Mesenteric fat pad (tissue), 1 donor: ENCODE results near the gene AARS2. TPM values are rescaled to one million over a fixed set of nuclear protein-coding genes. Genes with fewer than 3 reads are reported as not detected.

Experiments
- DNase-seq: peaks from one replicate; pipeline ENCODE4 v3.0.0-alpha.2; 2020; ENCODE audit warnings: low spot score
- total RNA-seq: library from RNA; stranded (reverse); fragmentation: NEBNext Ultra II Directional; extraction: Animal tissue kit (Norgen Biotek cat#: 25700); gene quantifications from one replicate; pipeline ENCODE4 v1.2.1, GENCODE V29; 2021
- donor health status: DM: yes; HTN: yes; CAD: no.

Gene AARS2
- total RNA-seq, 1 donor from 2014 or later: 8.1 TPM

DNA sequence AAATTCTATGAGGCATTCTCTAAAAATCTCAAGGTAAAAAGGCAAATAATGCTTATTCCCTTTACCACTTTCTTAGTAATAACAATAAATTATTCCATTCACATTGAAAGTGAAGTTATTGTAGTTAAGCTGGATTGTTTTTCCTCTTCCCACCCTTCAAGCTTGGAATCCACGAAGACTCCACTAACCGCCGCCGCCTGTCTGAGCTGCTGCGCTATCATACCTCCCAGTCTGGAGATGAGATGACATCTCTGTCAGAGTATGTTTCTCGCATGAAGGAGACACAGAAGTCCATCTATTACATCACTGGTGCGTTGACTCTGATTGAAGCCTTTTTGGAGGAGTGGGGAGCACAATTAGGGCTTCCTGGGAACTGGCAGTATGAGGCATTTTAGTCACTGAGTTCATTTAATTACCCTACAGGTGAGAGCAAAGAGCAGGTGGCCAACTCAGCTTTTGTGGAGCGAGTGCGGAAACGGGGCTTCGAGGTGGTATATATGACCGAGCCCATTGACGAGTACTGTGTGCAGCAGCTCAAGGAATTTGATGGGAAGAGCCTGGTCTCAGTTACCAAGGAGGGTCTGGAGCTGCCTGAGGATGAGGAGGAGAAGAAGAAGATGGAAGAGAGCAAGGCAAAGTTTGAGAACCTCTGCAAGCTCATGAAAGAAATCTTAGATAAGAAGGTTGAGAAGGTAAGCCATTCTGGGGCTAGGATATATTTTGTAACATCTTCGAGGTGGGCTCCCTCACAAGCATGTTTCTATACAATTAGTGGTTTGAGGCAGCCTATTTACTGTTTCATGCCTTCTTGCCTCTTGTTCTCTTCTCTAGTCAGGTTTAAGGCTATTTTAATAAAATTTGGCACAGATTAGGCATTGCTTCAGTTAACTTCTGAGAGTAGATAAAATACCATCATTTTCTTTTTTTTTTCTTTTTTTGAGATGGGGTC, 61.3 kb downstream of the AARS2 start:
- DNase-seq: no peak

DNA sequence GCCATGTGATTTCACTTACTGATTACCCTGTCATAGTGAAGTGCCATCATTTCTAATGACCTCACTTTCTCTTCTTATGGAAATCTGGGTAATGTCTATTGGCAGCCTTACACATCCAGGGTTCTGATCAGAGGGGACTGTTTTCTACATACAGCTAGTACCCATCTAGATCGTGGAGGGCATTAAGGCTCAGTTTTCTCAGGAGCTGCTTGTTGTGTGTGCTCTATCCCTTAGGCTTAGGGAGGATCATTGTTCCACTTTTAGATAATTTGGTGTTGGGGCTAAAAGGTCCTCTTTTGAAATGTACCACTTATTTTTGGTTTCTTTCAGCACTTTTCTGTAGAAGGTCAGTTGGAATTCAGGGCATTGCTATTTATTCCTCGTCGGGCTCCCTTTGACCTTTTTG, 62.4 kb downstream of the AARS2 start:
- DNase-seq: no peak

DNA sequence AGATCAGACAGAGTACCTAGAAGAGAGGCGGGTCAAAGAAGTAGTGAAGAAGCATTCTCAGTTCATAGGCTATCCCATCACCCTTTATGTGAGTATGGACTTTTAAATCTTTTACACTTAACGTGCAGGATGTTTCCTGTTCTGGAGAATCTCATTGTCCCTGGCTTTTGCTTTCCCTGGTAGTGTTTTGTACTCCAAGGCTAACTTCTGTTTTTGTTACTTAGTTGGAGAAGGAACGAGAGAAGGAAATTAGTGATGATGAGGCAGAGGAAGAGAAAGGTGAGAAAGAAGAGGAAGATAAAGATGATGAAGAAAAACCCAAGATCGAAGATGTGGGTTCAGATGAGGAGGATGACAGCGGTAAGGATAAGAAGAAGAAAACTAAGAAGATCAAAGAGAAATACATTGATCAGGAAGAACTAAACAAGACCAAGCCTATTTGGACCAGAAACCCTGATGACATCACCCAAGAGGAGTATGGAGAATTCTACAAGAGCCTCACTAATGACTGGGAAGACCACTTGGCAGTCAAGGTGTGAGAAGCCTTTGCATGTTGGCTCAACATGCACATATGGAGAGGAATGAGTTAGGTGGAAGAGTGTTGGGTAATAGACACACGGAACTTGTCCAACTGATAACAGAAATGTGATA, 63.0 kb downstream of the AARS2 start:
- no peak for DNase-seq

Other genes with a start within 250 kb of the AARS2 start
- 36.7 TPM for gene MRPL14, start 185.9 kb downstream of the AARS2 start, total RNA-seq
- gene TMEM63B, start 185.8 kb downstream of the AARS2 start, total RNA-seq: 24.3 TPM
- 2.4 TPM for gene CAPN11, start 154.5 kb downstream of the AARS2 start, total RNA-seq
- gene MYMX, start 96.4 kb downstream of the AARS2 start, total RNA-seq: 11.6 TPM
- 205 TPM for gene SLC29A1, start 89.8 kb downstream of the AARS2 start, total RNA-seq
- 630 TPM for gene HSP90AB1, start 66.2 kb downstream of the AARS2 start, total RNA-seq
- gene SLC35B2, start 55.8 kb downstream of the AARS2 start, total RNA-seq: 27.4 TPM
- 6.6 TPM for gene NFKBIE, start 47.8 kb downstream of the AARS2 start, total RNA-seq
- not detected for gene TMEM151B, start 42.9 kb downstream of the AARS2 start, total RNA-seq
- not detected for gene SPATS1, start 29.3 kb upstream of the AARS2 start, total RNA-seq
- 16.8 TPM for gene CDC5L, start 74.4 kb upstream of the AARS2 start, total RNA-seq